ENCODE results near the gene VARS1.
"Not testable (repeated sequence)": the region's sequence is repeated elsewhere in the genome, so short reads cannot be mapped to it uniquely, and the experiment has no call there.

Gene VARS1

GRCh38 chr6:31821301-31822035 lies 25.9 kb upstream of the VARS1 start:
- peak; percentile 61 for DNase-seq

- not testable (repeated sequence) for DNase-seq
These were observed 24.8 kb upstream of the VARS1 start for GRCh38 chr6:31820399-31820798.

GRCh38 chr6:31819871-31820299 lies 24.3 kb upstream of the VARS1 start:
- DNase-seq = no peak

GRCh38 chr6:31817929-31818511 lies 22.5 kb upstream of the VARS1 start:
- DNase-seq = not testable (repeated sequence)

- DNase-seq = not testable (repeated sequence)
These were observed 21.8 kb upstream of the VARS1 start for GRCh38 chr6:31817133-31817928.

GRCh38 chr6:31815025-31815838 lies 19.7 kb upstream of the VARS1 start, which contains the start of the genes HSPA1A and HSPA1L:
Gene HSPA1A, plus strand, starts transcription at chr6:31815543. Its CDS starts 214 bp downstream, at chr6:31815757.
Gene HSPA1L, minus strand, starts transcription at chr6:31815283. Its CDS starts 3,311 bp downstream, at chr6:31811972.
- peak; percentile 98 for DNase-seq

GRCh38 chr6:31814677-31815024 lies 19.1 kb upstream of the VARS1 start:
- DNase-seq = peak; percentile 97

GRCh38 chr6:31813465-31813849 lies 17.9 kb upstream of the VARS1 start:
- DNase-seq = no peak

- DNase-seq = no peak
These were observed 16.1 kb upstream of the VARS1 start for GRCh38 chr6:31811645-31812044.

- DNase-seq = not testable (repeated sequence)
These were observed 13.0 kb upstream of the VARS1 start for GRCh38 chr6:31808599-31808998.

- peak; percentile 97 for DNase-seq
These were observed 11.1 kb upstream of the VARS1 start, which contains the start of gene LSM2 for GRCh38 chr6:31806470-31807272. Gene LSM2, minus strand, starts transcription at chr6:31806966. Its CDS starts 209 bp downstream, at chr6:31806757.

- no peak for DNase-seq
These were observed 10.5 kb upstream of the VARS1 start for GRCh38 chr6:31805939-31806469.

GRCh38 chr6:31801031-31801927 lies 5.7 kb upstream of the VARS1 start:
- not testable (repeated sequence) for DNase-seq

GRCh38 chr6:31799781-31800180 lies 4.2 kb upstream of the VARS1 start:
- DNase-seq = no peak

GRCh38 chr6:31797588-31797987 lies 2.0 kb upstream of the VARS1 start:
- no peak for DNase-seq

- no peak for DNase-seq
These were observed 1.4 kb upstream of the VARS1 start for GRCh38 chr6:31796993-31797385.

- peak; percentile 56 for DNase-seq
These were observed 511 bp downstream of the VARS1 start for GRCh38 chr6:31794866-31795615.

GRCh38 chr6:31794294-31794865 lies 1.2 kb downstream of the VARS1 start:
- no peak for DNase-seq

- not testable (repeated sequence) for DNase-seq
These were observed 1.7 kb downstream of the VARS1 start for GRCh38 chr6:31793927-31794245.

All from NCI-H146 (cell line).